Measurements from ENCODE around the gene KMT2D.

The KMT2D gene

DNA sequence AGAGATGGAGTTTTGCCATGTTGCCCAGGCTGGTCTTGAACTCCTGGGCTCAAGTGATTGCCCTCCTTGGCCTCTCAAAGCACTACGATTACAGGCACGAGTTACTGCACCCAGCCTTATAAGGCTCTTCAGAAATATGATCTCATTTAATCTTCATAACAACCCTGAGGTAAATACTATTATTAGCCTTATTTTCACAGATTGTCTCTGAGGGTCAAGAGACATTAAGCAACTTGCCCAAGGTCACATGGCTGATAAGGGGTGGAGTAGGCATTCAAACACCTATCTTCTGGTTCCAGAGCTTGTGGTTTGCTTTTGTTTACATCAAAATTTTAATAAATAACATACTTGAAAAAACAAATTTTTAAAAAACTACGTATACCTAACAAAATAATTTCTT is 47.2 kb downstream of the KMT2D start:
- no peak for DNase-seq

DNA sequence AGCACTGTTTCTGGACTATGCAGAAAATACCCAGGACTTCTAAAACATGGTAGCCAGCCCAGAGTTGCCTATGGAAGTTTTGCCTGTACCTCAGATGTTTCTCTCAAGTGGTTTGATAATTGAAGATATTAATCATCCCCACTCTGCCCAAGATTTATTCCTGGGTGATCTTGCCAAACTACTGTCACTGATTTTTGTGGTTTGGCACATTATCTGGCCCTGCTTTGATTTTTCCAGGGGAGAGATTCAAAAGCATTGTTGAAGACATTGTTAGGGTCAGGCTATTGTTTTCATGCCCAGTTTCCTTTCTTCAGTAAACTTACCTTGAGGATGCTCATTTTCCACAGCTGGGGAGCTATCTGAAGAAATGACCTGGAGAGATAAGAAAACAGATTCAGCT is 47.9 kb downstream of the KMT2D start:
- no peak for DNase-seq
